Activated CD4-positive, CD25-positive, alpha-beta regulatory T cell treated with anti-CD3 and anti-CD28 coated beads, Interleukin-2, amount 50 U/mL, for 24 hours (primary cell): Measurements from ENCODE around the gene ARHGAP9.

Source experiments
- ATAC-seq, 2 donors: fragments of 150-1000 bp; cut with Tn5 transposase; one replicate each; pipeline ENCODE4 v1.10.0; 2021; ENCODE audit warnings: mild to moderate bottlenecking in 1 of 2, moderate library complexity in 1 of 2

Gene ARHGAP9

GRCh38 chr12:57471661-57472060 lies 8.0 kb downstream of the ARHGAP9 start:
- ATAC-seq = no peak

- no peak for ATAC-seq
Observed at GRCh38 chr12:57470970-57471656, 8.6 kb downstream of the ARHGAP9 start.

GRCh38 chr12:57470286-57470969 lies 9.2 kb downstream of the ARHGAP9 start:
- no peak for ATAC-seq

- no peak for ATAC-seq
Observed at GRCh38 chr12:57469296-57470164, 10.1 kb downstream of the ARHGAP9 start.

GRCh38 chr12:57467915-57468314 lies 11.8 kb downstream of the ARHGAP9 start:
- ATAC-seq = no peak

DNA sequence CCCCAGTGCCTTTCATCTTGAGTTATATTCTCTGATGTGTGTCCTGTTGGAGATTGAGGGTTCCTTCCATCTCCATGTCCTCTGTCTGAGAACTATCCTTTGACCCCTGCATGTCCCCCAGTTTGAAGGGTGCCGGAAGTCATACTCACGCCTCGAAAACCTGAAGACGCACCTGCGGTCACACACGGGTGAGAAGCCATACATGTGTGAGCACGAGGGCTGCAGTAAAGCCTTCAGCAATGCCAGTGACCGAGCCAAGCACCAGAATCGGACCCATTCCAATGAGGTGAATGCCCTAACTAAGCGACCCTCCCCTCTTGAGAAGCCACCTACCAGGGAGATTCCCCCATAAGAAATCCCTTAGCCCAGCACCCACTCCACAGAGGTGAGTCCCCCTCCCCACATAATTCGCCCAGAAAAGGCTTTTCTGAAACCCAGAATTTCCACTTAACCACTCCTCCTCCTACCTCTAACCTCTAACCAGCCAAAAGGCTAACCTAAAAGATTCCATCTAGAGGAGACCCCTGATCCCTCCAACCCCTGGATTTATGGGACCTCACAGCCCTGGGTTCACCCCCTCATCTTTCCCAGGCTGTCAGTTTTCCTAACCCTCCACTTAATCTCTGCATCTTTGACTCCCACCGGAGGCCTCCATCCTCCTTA lies 12.3 kb downstream of the ARHGAP9 start:
- no peak for ATAC-seq

DNA sequence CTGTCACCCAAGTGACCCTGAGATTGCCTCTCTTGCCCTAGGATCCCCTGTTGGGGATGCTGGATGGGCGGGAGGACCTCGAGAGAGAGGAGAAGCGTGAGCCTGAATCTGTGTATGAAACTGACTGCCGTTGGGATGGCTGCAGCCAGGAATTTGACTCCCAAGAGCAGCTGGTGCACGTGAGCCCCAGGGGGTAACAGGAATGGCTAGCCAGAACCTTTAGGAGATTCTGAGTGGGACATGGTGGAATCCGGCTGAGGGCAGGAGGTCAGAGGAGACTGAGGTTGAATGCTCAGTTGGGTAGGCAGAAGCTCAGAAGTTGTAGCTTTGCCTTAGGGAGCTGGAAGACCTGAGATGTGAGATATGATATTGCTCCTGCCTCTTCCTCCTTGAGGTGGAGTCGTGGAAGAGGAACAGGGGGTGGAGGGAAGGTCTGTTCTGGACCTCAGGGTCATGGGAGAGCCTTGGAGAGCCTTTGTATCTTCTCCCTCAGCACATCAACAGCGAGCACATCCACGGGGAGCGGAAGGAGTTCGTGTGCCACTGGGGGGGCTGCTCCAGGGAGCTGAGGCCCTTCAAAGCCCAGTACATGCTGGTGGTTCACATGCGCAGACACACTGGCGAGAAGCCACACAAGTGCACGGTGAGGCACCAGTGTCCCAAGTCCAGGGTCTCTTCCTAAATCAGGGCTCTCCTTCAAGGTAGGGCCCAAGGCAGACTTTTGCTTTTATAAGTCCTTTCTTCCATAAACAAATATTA lies 13.7 kb downstream of the ARHGAP9 start:
- no peak for ATAC-seq

- no peak for ATAC-seq
Observed at GRCh38 chr12:57465030-57465746, 14.5 kb downstream of the ARHGAP9 start.

DNA sequence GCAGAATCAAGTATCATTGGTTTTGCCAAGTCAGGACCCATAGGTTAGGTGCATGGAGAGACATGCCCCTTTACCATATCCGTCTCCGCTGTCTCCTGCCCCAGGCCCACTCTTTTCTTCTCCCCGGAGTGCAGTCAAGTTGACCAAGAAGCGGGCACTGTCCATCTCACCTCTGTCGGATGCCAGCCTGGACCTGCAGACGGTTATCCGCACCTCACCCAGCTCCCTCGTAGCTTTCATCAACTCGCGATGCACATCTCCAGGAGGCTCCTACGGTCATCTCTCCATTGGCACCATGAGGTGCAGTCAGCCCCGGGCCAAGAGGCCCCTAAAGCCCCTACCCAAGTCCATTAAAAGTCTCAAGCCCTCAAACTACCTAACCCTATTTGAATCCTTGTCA lies 15.1 kb downstream of the ARHGAP9 start:
- ATAC-seq = no peak

DNA sequence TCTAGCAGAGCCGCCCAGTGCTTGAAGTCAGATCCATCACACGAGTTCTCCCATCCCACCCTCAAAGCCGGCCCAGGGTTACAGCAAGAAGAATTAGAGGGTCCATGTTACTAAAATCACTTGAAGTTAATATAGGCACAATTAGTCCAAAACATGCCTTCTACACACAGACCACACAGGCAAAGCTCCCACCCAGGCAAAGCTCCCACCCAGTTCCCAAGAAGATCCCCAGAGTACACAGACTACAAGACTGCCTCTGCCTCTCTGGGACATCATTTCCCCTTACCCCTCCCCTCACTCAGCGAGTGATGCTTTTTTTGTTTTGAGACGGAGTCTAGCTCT lies 16.8 kb downstream of the ARHGAP9 start:
- ATAC-seq = no peak

DNA sequence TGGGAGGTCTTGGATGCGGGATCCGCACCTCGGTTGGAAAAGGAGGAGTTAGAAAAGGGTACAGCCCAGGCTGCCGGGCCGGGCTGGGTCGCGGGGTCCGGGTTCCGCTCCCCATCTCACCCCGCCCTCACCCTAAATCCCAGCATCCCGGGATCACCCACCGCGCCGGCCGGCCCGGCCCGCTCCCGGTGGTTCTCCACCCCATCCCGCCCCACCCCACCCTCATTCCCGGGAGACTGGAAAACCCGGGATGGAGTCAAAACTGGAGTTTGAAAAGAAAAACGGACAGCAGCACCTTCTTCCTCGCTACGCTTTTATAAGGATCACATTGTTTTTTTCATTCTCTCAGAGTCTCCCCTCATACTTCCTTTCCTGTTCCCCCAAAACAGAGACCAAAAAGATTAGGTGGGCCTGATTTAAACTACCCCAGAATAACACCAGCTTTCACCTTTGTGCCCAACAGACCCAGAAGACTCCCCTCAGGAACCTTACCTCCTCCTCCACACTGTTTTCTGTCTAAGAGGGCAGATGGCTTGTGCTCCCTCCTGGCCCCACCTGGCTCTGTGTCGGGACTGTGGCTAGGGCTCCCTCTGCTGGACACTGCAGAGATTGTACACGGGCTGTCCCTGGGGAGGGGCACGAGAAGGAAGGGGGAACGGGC lies 17.3 kb downstream of the ARHGAP9 start:
- ATAC-seq = peak; percentile 84 to 89

DNA sequence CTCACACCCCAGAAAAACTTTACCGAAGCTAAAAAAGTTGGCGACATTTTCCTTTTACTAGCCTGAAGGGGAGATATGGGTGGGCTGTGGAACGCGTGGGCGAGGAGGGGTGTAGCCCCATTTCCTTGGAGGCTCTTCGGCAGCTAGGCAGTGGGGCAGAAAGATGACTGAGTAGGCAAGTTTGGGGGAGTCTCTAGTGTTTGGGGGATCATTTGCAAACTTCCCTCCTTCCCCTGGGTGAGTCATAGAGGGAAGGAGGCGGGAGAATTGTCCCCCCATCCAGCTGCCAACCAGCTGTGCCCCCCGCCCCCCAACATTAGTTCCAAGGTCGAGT lies 17.8 kb downstream of the ARHGAP9 start:
- no peak for ATAC-seq

DNA sequence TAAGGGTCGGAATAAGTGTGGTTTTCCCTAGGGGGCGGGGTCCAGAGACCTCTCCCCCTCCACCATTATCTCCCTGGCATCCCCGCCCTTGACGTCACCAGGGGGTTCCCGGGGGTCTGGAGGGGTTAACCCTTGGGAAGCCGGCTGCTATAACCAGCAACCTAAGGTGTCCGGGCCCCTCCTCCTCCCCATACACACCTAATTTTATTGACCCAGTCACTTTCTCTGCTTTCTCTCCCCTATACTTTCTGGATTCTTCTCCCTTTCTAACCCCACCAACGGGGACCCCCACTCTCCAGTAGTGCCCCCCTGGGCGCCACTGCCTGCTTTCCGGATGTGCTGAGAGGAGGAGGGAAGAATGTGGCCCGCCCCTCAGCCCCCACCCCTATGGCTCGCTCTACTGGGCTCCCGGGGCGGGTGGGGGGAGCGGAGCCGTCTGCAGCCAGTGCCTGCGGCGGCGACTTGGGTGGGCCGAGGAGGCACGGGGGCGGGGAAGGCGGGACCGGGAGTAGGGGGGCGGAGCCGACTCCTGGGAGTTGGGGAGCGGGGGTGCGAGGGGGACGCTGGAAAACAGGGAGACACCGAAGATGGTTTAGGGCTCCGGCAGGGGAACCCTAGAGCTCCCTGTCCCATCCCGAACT lies 18.3 kb downstream of the ARHGAP9 start:
- no peak for ATAC-seq

- no peak for ATAC-seq
Observed at GRCh38 chr12:57460841-57461275, 18.8 kb downstream of the ARHGAP9 start.

GRCh38 chr12:57460468-57460784 lies 19.2 kb downstream of the ARHGAP9 start:
- no peak for ATAC-seq

DNA sequence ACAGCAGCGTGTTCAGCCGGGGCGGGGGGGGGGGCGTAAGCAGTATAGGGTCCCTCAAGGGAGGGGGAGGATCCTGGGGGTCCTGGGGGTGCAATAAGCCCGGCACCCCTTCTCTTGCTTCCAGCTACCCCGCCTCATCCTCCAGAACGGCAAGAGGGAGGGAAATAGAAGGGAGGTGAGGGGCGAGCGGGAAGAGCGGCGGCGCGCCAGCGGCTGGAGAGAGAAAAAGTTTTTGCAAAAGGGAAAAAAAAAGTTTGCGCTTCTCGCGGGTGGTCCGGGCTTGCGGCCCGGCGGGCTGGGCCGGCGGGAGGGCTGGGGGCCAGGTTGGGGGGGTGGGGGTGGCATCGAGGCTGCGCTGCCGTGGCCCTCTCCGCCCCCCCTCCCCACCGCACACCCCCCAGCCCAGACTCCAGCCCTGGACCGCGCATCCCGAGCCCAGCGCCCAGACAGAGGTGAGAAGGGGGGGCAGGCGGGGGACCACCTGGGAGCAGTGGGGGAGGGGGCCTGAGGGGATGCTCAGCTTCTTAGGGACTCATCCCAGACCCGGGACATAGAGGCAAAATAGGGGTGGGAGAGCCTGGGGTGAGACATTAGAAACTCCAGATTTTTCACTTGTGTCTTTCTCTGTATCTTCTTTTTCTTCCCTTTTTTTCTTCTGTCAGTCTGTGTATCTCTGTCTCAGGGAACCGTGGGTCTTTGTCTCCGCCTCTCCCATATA lies 19.8 kb downstream of the ARHGAP9 start, which contains the start of gene GLI1:
GLI1 (plus strand) TSS at position 36 of the 718 bp plus-strand sequence. CDS start 3,907 bp downstream, outside the sequence.
- peak in 1 of 2 donors; percentile 7 for ATAC-seq

DNA sequence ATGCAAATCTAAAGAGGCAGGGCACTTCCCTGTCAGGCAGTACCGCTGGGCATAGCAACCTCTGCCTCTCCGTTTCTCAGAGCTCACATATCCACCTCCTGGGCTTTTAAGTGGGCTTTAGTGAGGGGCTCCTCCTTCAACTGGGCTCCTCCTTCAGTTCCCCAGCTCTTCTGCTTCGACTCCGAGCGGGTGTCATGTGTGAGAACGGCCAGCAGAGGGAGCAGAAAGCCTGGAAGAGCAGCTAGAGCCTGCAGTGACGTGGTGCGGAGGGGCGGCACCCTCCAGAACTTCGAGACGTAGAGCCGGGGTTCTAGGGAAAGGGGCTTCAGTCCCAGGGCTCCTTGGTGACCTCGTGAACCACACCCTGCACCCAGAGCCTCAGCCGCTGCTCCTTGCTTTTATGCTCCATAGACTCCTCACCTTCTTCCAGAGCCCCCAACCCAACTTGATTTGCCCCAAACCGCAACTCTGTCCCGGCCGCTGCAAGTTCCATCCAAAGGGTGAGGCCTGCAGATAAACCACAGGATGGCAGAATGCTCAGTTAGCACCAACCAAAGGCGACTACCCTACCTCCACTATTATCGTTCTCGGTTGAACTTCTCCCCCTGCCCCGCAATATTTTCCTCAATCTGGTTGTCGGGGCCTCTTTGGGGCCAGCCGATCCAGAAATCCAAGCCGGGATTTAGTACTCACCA lies 20.5 kb downstream of the ARHGAP9 start:
- ATAC-seq = peak; percentile 73 to 76

DNA sequence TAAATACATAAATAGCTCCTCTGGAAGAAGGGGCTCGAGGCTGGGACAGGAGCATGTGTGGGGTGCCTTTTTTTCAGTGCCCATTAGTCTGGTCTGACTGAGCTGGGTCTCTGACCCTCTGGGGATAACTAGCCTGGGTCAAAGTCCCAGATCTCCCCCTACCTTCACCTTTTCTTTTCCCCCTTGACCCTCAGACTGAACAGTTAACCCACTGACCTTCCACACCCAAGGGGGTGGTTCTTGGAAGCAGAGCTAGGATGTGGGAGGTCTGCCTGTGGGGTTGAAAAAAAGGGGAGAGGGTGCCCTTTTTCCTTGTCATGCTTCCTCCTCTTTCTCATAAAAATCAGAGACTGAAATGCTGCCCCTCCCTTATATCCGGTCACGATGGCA lies 21.0 kb downstream of the ARHGAP9 start:
- ATAC-seq = no peak

GRCh38 chr12:57456737-57457490 lies 22.8 kb downstream of the ARHGAP9 start:
- ATAC-seq = no peak
